CD1c-positive myeloid dendritic cell (primary cell): ENCODE measurements around the gene BAMBI.

Experiments used
- DNase-seq: peaks from one replicate; pipeline ENCODE4 v3.0.0-alpha.2; 2016; ENCODE audit errors: extremely low spot score

Gene BAMBI

GRCh38 chr10:28676326-28676967, 874 bp upstream of the BAMBI start:
- DNase-seq, result peak; percentile 5

GRCh38 chr10:28677888-28678686, 766 bp downstream of the BAMBI start:
- peak; percentile 15 for DNase-seq

GRCh38 chr10:28678687-28679457, 1.6 kb downstream of the BAMBI start:
- peak; percentile 3 for DNase-seq

- DNase-seq, result peak; percentile 1
Observed at GRCh38 chr10:28679581-28680357, 2.4 kb downstream of the BAMBI start.

- DNase-seq, result peak; percentile 62
Observed at GRCh38 chr10:28680358-28680752, 3.0 kb downstream of the BAMBI start.

- DNase-seq, result no peak
Observed at GRCh38 chr10:28681291-28681763, 4.0 kb downstream of the BAMBI start.

GRCh38 chr10:28681928-28682750, 4.8 kb downstream of the BAMBI start:
- no peak for DNase-seq

- no peak for DNase-seq
Observed at GRCh38 chr10:28684157-28684985, 7.0 kb downstream of the BAMBI start.

GRCh38 chr10:28684986-28685580, 7.8 kb downstream of the BAMBI start:
- no peak for DNase-seq

GRCh38 chr10:28685717-28686116, 8.4 kb downstream of the BAMBI start:
- no peak for DNase-seq

- no peak for DNase-seq
Observed at GRCh38 chr10:28686835-28687682, 9.7 kb downstream of the BAMBI start.

GRCh38 chr10:28687683-28688001, 10.3 kb downstream of the BAMBI start:
- DNase-seq, result no peak

- DNase-seq, result no peak
Observed at GRCh38 chr10:28690545-28690944, 13.2 kb downstream of the BAMBI start.

- no peak for DNase-seq
Observed at GRCh38 chr10:28691187-28691694, 13.9 kb downstream of the BAMBI start.

- DNase-seq, result no peak
Observed at GRCh38 chr10:28692050-28692449, 14.7 kb downstream of the BAMBI start.

GRCh38 chr10:28694530-28694929, 17.2 kb downstream of the BAMBI start:
- DNase-seq, result no peak

- no peak for DNase-seq
Observed at GRCh38 chr10:28698075-28698474, 20.8 kb downstream of the BAMBI start.

- DNase-seq, result no peak
Observed at GRCh38 chr10:28704464-28705161, 27.3 kb downstream of the BAMBI start.
